GM23248 (cell line): ENCODE data around the gene TRPC4AP. TPM values are rescaled to one million over a fixed set of nuclear protein-coding genes. Genes with fewer than 3 reads are reported as not detected.

Source experiments
- DNase-seq: peaks from one replicate; pipeline ENCODE4 v3.0.0-alpha.2; 2015
- H2AFZ ChIP-seq: fragments of 200-600 bp; sonication (generic); 2 replicates; pipeline ENCODE4 v1.6.1; 2016; ENCODE audit warnings: antibody characterized with exemption
- H3F3A ChIP-seq: fragments of 200-600 bp; sonication (generic); 2 replicates; pipeline ENCODE4 v1.6.1; 2016; ENCODE audit warnings: mild to moderate bottlenecking, antibody characterized with exemption, mixed run types; ENCODE audit not compliant: insufficient read depth
- H3K27ac ChIP-seq: fragments of 200-600 bp; sonication (generic); 2 replicates; pipeline ENCODE4 v1.5.1; 2016; ENCODE audit warnings: mild to moderate bottlenecking
- H3K27me3 ChIP-seq: fragments of 200-600 bp; sonication (generic); replicated peaks from 2 replicates; pipeline ENCODE4 v1.6.1; 2016; ENCODE audit warnings: mild to moderate bottlenecking; ENCODE audit not compliant: insufficient read depth
- H3K36me3 ChIP-seq: fragments of 200-600 bp; sonication (generic); 2 replicates; pipeline ENCODE4 v1.6.1; 2016; ENCODE audit warnings: low read depth, mild to moderate bottlenecking
- H3K4me1 ChIP-seq: fragments of 200-600 bp; sonication (generic); 2 replicates; pipeline ENCODE4 v1.6.1; 2016; ENCODE audit warnings: mild to moderate bottlenecking; ENCODE audit not compliant: insufficient read depth
- H3K4me2 ChIP-seq: fragments of 200-600 bp; sonication (generic); one replicate; pipeline ENCODE4 v1.6.1; 2016; ENCODE audit warnings: mild to moderate bottlenecking; ENCODE audit not compliant: unreplicated experiment
- H3K4me3 ChIP-seq: fragments of 200-600 bp; sonication (generic); 2 replicates; pipeline ENCODE4 v1.5.1; 2016; ENCODE audit warnings: mild to moderate bottlenecking
- H3K79me2 ChIP-seq: fragments of 200-600 bp; sonication (generic); 2 replicates; pipeline ENCODE4 v1.6.1; 2016; ENCODE audit warnings: mild to moderate bottlenecking; ENCODE audit not compliant: insufficient read depth
- H3K9ac ChIP-seq: fragments of 200-600 bp; sonication (generic); 2 replicates; pipeline ENCODE4 v1.6.1; 2016; ENCODE audit warnings: mild to moderate bottlenecking
- H3K9me2 ChIP-seq: fragments of 200-600 bp; sonication (generic); 2 replicates; pipeline ENCODE4 v1.6.1; 2016; ENCODE audit warnings: mixed run types, mild to moderate bottlenecking, moderate library complexity; ENCODE audit not compliant: insufficient read depth
- H3K9me3 ChIP-seq: fragments of 200-600 bp; sonication (generic); one replicate; pipeline ENCODE4 v1.6.1; 2017; ENCODE audit warnings: low read depth
- H4K20me1 ChIP-seq: fragments of 200-600 bp; sonication (generic); 2 replicates; pipeline ENCODE4 v1.6.0; 2016; ENCODE audit not compliant: insufficient read depth
- EZH2 ChIP-seq: fragments of 200-600 bp; sonication (generic); IDR thresholded peaks from 2 replicates; pipeline ENCODE4 v1.6.1; 2018; ENCODE audit warnings: antibody characterized with exemption, mild to moderate bottlenecking; ENCODE audit not compliant: insufficient read depth, poor library complexity, severe bottlenecking
- EZH2phosphoT487 ChIP-seq: fragments of 200-600 bp; sonication (generic); IDR thresholded peaks from 2 replicates; pipeline ENCODE4 v1.6.1; 2018; ENCODE audit warnings: antibody characterized with exemption, moderate library complexity, mild to moderate bottlenecking, low read depth; ENCODE audit not compliant: insufficient read depth
- WGBS, 2 experiments: methylation state at CpG; one replicate each; pipeline ENCODE4 v1.1.6; 2015 to 2017; ENCODE audit warnings: low lambda C conversion rate in 2 of 2, low coverage in 1 of 2; ENCODE audit errors: missing lambda C conversion rate in 2 of 2; 5-methylcytosine and 5-hydroxymethylcytosine counted together
- in situ Hi-C: fragments of 300-500 bp; cut with MboI; formaldehyde crosslinking; loops from 2 replicates; pipeline ENCODE4 v1.15.0; 2020
- polyA plus RNA-seq: library from polyadenylated mRNA; unstranded; fragments of >200 nt; fragmentation: Nextera tagmentation; extraction: Ambion mirVana; gene quantifications from 2 replicates; pipeline ENCODE4 v1.2.1, GENCODE V29; 2016
- total RNA-seq: library from RNA; depleted of rRNA; stranded (reverse); fragments of >200 nt; shearing (Covaris generic); gene quantifications from 2 replicates; pipeline ENCODE4 v1.2.3, GENCODE V29; 2014

Gene TRPC4AP
- total and polyA plus RNA-seq, 2 experiments from 2014 or later: 63.4 to 92.7 TPM

DNA sequence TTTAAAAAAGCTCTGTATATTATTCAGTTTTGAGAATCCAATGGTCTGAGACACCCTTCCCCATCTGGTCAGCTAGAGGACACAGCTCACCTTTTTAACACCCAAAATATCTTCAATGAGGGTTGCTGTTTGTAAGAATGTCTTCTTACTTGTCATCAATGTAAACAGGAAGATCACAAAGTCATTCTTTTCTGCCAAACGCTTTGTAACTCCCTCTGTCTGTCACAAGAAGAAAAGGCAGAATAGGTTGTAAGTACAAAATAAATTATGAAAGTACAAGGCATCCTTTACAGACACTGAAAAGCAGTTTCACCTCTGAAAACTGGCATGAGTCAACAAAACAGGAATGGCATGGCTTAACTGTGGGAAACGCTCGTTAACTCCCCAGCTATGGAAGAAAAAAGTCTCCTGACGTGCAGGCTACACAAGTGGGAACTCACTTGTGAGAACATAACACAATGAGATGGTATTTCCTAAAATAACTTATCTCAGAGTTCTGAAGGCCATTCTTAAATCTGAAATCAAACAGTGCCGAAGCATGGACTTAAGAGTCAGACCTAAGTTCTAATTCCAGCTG lies 42.7 kb downstream of the TRPC4AP start:
- no peaks in the 10 kb centered on the region for H3K27me3 ChIP-seq
- no peaks in the 10 kb centered on the region for H3K9me2 ChIP-seq
- H2AFZ ChIP-seq: no peak overlapping the region
- no peak for DNase-seq
- no peak overlapping the region for H3K4me3 ChIP-seq
- peaks cover 96% of the 10 kb centered on the region for H3K79me2 ChIP-seq
- no peak overlapping the region for H3K9ac ChIP-seq
- WGBS, 2 experiments: 92 to 94% methylated on average over 5 of the region's 5 CpGs
- in situ Hi-C loops: no loop called here
- H4K20me1 ChIP-seq: no peaks in the 10 kb centered on the region
- H3K4me1 ChIP-seq: peaks cover 17% of the 10 kb centered on the region
- H3F3A ChIP-seq: peaks cover 4% of the 10 kb centered on the region; the same call in 1 of the 2 replicates
- H3K4me2 ChIP-seq: no peak overlapping the region
- H3K36me3 ChIP-seq: peaks cover 62% of the 10 kb centered on the region
- no peak overlapping the region for H3K27ac ChIP-seq
- TF ChIP-seq EZH2phosphoT487 (no peak), EZH2 (no peak)
- H3K9me3 ChIP-seq: no peaks in the 10 kb centered on the region

DNA sequence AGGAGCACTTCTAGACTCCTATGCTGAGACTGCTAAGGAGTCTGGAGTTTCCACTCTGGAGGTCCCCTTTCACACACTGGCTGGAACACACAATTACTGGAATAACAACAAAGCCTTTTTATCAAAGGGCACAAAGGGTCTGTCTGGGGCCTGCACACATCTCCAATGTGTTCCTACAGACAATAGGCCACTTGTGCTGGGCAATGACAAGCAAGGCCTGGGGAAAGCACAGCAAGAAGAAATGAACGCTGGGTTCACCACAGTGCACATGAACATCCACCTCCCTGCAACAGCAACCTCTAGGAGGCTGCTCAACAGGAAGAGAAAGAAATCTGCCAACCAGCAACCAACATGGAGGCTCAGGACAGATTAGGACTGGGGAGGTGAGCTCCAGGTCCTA lies 43.9 kb downstream of the TRPC4AP start:
- no peak overlapping the region for H3K27ac ChIP-seq
- WGBS, 2 experiments: 95 to 100% methylated on average over 1 of the region's 1 CpG
- H3K27me3 ChIP-seq: no peaks in the 10 kb centered on the region
- no peaks in the 10 kb centered on the region for H3K9me3 ChIP-seq
- DNase-seq: no peak
- TF ChIP-seq EZH2 (no peak), EZH2phosphoT487 (no peak)
- H3K4me2 ChIP-seq: no peak overlapping the region
- H2AFZ ChIP-seq: no peak overlapping the region
- H3K4me1 ChIP-seq: peaks cover 17% of the 10 kb centered on the region
- H3K4me3 ChIP-seq: no peak overlapping the region
- H3F3A ChIP-seq: no peaks in the 10 kb centered on the region
- peaks cover 96% of the 10 kb centered on the region for H3K79me2 ChIP-seq
- H3K36me3 ChIP-seq: peaks cover 61% of the 10 kb centered on the region
- in situ Hi-C loops: no loop called here
- H3K9me2 ChIP-seq: no peaks in the 10 kb centered on the region
- no peak overlapping the region for H3K9ac ChIP-seq
- no peaks in the 10 kb centered on the region for H4K20me1 ChIP-seq

DNA sequence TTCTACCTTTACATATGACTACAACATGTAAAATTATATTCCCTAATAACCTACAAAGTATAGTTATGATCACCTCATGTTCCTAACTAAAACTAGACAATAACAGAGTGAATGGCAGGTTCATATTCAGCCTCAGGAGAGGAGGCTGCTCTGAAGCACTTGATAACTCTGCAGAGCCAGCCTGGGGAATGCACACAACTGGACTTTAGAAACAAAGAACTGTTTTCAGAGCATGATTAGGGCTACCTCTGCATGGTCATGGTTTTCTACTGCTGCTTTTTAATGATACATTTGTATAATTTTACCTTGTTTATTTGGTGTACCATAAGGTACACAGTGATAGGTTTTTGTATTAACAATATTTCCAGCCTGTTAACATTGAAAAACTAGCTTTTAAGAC lies 50.3 kb downstream of the TRPC4AP start:
- Histone ChIP-seq H2AFZ (no peak overlapping the region), H3K9me2 (no peaks in the 10 kb centered on the region), H3K27ac (no peak overlapping the region), H3K27me3 (no peaks in the 10 kb centered on the region), H3F3A (0 out of 2 replicates have a peak, but pooled peaks cover 4% of the 10 kb centered on the region), H3K4me2 (no peak overlapping the region), H3K9ac (no peak overlapping the region), H3K4me3 (no peak overlapping the region), H3K9me3 (no peaks in the 10 kb centered on the region), H3K36me3 (peaks cover 46% of the 10 kb centered on the region), H3K4me1 (no peaks in the 10 kb centered on the region), H3K79me2 (peaks cover 97% of the 10 kb centered on the region), H4K20me1 (no peaks in the 10 kb centered on the region)
- in situ Hi-C loops: no loop called here
- no peak for DNase-seq
- no peak for TF ChIP-seq EZH2
- TF ChIP-seq EZH2phosphoT487: no peak

DNA sequence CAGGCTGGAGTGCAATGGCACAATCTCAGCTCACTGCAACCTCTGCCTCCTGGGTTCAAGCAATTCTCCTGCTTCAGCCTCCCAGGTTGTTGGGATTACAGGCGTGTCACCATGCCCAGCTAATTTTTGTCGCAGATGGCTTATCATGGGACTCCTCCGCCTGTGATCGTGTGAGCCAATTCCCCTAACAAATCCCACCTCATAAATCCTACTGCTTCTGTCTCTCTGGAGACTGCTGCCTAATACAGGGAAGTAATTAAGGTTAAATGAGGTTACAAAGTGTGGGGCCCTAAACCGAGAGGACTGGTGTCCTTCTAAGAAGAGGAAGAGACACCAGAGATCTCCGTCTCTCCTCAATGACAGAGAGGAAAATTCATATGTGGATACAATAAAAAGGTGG lies 52.0 kb downstream of the TRPC4AP start:
- H3K9ac ChIP-seq: no peak overlapping the region
- DNase-seq: no peak
- H3K4me1 ChIP-seq: no peaks in the 10 kb centered on the region
- H3F3A ChIP-seq: 0 out of 2 replicates have a peak, but pooled peaks cover 4% of the 10 kb centered on the region
- H3K79me2 ChIP-seq: peaks cover 98% of the 10 kb centered on the region
- TF ChIP-seq EZH2: no peak
- no peak for TF ChIP-seq EZH2phosphoT487
- no peak overlapping the region for H3K27ac ChIP-seq
- no peaks in the 10 kb centered on the region for H3K9me3 ChIP-seq
- WGBS, 2 experiments: 80 to 85% methylated on average over 6 of the region's 6 CpGs
- no peaks in the 10 kb centered on the region for H4K20me1 ChIP-seq
- no peak overlapping the region for H3K4me3 ChIP-seq
- H3K4me2 ChIP-seq: no peak overlapping the region
- no peaks in the 10 kb centered on the region for H3K9me2 ChIP-seq
- peaks cover 44% of the 10 kb centered on the region for H3K36me3 ChIP-seq
- in situ Hi-C loops: no loop called here
- no peak overlapping the region for H2AFZ ChIP-seq
- no peaks in the 10 kb centered on the region for H3K27me3 ChIP-seq

DNA sequence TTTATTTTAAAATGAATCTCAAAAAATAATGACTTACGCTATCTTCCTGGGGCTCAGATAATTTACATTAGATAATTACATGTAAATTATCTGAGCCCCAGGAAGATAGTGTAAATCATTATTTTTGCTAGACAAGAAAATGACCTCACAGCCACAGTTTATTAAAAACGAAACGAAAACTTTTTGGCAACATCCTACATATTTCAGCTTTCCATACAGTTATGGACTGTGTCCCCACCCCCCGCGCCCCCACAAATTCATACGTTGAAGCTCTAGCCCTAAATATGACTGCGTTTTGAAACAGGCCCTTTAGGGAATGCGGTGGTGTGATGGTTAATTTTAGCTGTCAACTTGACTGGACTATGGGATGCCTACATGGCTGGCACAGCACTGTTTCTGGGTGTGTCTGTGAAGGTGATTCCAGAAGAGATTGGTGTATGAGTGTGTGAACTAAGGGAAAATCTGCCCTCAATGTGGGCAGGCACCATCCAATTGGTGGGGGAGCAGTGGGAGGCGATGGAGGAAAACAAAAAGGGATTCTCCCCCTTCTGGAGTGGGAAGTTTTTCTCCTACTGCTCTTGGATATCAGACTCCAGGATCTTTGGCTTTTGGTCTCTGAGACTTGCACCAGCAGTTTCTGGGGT lies 52.6 kb downstream of the TRPC4AP start:
- in situ Hi-C loops: no loop called here
- no peaks in the 10 kb centered on the region for H3K9me3 ChIP-seq
- no peak overlapping the region for H2AFZ ChIP-seq
- H4K20me1 ChIP-seq: no peaks in the 10 kb centered on the region
- no peak overlapping the region for H3K9ac ChIP-seq
- H3K27me3 ChIP-seq: no peaks in the 10 kb centered on the region
- WGBS, 2 experiments: 88 to 89% methylated on average over 9 of the region's 9 CpGs
- H3K27ac ChIP-seq: no peak overlapping the region
- H3K36me3 ChIP-seq: peaks cover 46% of the 10 kb centered on the region
- H3K79me2 ChIP-seq: peaks cover 91% of the 10 kb centered on the region
- TF ChIP-seq EZH2 (no peak), EZH2phosphoT487 (no peak)
- no peaks in the 10 kb centered on the region for H3K4me1 ChIP-seq
- H3K9me2 ChIP-seq: no peaks in the 10 kb centered on the region
- no peak overlapping the region for H3K4me3 ChIP-seq
- no peak for DNase-seq
- 0 out of 2 replicates have a peak, but pooled peaks cover 4% of the 10 kb centered on the region for H3F3A ChIP-seq
- H3K4me2 ChIP-seq: no peak overlapping the region
